Loucy (cell line): ENCODE results near the gene SNX7.

Source experiments
- CTCF ChIP-seq: fragments of 200-600 bp; sonication (generic); conservative IDR thresholded peaks from 2 replicates; pipeline ENCODE4 v1.5.1; 2014; ENCODE audit warnings: mild to moderate bottlenecking, antibody characterized with exemption, low read length
- EZH2phosphoT487 ChIP-seq: fragments of 200-600 bp; IDR thresholded peaks from 2 replicates; pipeline ENCODE4 v1.6.1; 2018; ENCODE audit warnings: antibody characterized with exemption, mild to moderate bottlenecking, moderate library complexity, borderline replicate concordance

GRCh38 chr1:98700228-98700627 is 38.7 kb downstream of the SNX7 start:
- TF ChIP-seq CTCF: no peak
- no peak for TF ChIP-seq EZH2phosphoT487
